ENCODE measurements around the gene PRELID3B.
"Not testable (repeated sequence)": the region's sequence is repeated elsewhere in the genome, so short reads cannot be mapped to it uniquely, and the experiment has no call there.

Gene PRELID3B

GRCh38 chr20:59047938-59048680, 5.5 kb upstream of the PRELID3B start:
- no peak for DNase-seq

- no peak for DNase-seq
Observed at GRCh38 chr20:59046862-59047261, 4.3 kb upstream of the PRELID3B start.

GRCh38 chr20:59044796-59045195, 2.2 kb upstream of the PRELID3B start:
- DNase-seq = no peak

- no peak for DNase-seq
Observed at GRCh38 chr20:59044295-59044694, 1.7 kb upstream of the PRELID3B start.

GRCh38 chr20:59043698-59044097, 1.1 kb upstream of the PRELID3B start:
- DNase-seq = no peak

- peak; percentile 93 for DNase-seq
Observed at GRCh38 chr20:59042796-59043631, 428 bp upstream of the PRELID3B start.

- not testable (repeated sequence) for DNase-seq
Observed at GRCh38 chr20:59041487-59041886, 1.1 kb downstream of the PRELID3B start.

- no peak for DNase-seq
Observed at GRCh38 chr20:59040667-59041066, 1.9 kb downstream of the PRELID3B start.

- no peak for DNase-seq
Observed at GRCh38 chr20:59039233-59039632, 3.4 kb downstream of the PRELID3B start.

GRCh38 chr20:59037386-59037785, 5.2 kb downstream of the PRELID3B start:
- DNase-seq = no peak

- DNase-seq = no peak
Observed at GRCh38 chr20:59035381-59035780, 7.2 kb downstream of the PRELID3B start.

- no peak for DNase-seq
Observed at GRCh38 chr20:59033616-59034165, 8.9 kb downstream of the PRELID3B start.

GRCh38 chr20:59033093-59033492, 9.5 kb downstream of the PRELID3B start:
- DNase-seq = no peak

- no peak for DNase-seq
Observed at GRCh38 chr20:59032713-59033059, 9.9 kb downstream of the PRELID3B start.

- DNase-seq = peak; percentile 97
Observed at GRCh38 chr20:59032023-59032712, 10.4 kb downstream of the PRELID3B start, which contains the start of gene ATP5F1E. TSS of gene ATP5F1E (minus strand) at chr20:59032335. CDS start at chr20:59032251, 84 bp downstream.

- DNase-seq = no peak
Observed at GRCh38 chr20:59031564-59032022, 11.0 kb downstream of the PRELID3B start.

- no peak for DNase-seq
Observed at GRCh38 chr20:59030911-59031563, 11.5 kb downstream of the PRELID3B start.

GRCh38 chr20:59028812-59029211, 13.8 kb downstream of the PRELID3B start:
- no peak for DNase-seq

GRCh38 chr20:59027741-59028320, 14.8 kb downstream of the PRELID3B start:
- DNase-seq = no peak

GRCh38 chr20:59026904-59027740, 15.5 kb downstream of the PRELID3B start:
- DNase-seq = no peak

- DNase-seq = no peak
Observed at GRCh38 chr20:59025511-59025910, 17.1 kb downstream of the PRELID3B start.
